ENCODE results near the gene METTL21C. TPM values are rescaled to one million over a fixed set of nuclear protein-coding genes. Genes with fewer than 3 reads are reported as not detected.

The METTL21C gene
- total and polyA plus RNA-seq, 3 donors from 2014 or later: 0.25 to 1.8 TPM; not detected in 1

- H3K36me3 ChIP-seq (ENCODE audit: low read depth, missing control alignments): no peaks in the 10 kb centered on the region
Measured at GRCh38 chr13:102642029-102642428, 52.8 kb downstream of the METTL21C start.

GRCh38 chr13:102638741-102639140 is 56.1 kb downstream of the METTL21C start:
- no peaks in the 10 kb centered on the region for H3K36me3 ChIP-seq (ENCODE audit: low read depth, missing control alignments)
- H3K4me1 ChIP-seq: no peaks in the 10 kb centered on the region
- H3K27me3 ChIP-seq: no peaks in the 10 kb centered on the region
- no peak overlapping the region for H3K27ac ChIP-seq
- intact Hi-C loops (cut with DNase I; ENCODE audit: low total_unique reads): no loop called here
- no peaks in the 10 kb centered on the region for H3K9me3 ChIP-seq
- 70 to 83% methylated on average over 3 of the region's 3 CpGs for WGBS, 2 donors
- TF ChIP-seq POLR2A (IDR thresholded peaks at IDR 0.05) (no peak), CTCF (IDR thresholded peaks at IDR 0.05) (no peak)
- no peak overlapping the region for H3K4me3 ChIP-seq
- DNase-seq: no peak

More at GRCh38 chr13:102642029-102642428, 52.8 kb downstream of the METTL21C start:
- 76 to 94% methylated on average over 4 of the region's 4 CpGs for WGBS, 2 donors
- no peak overlapping the region for H3K27ac ChIP-seq
- H3K4me3 ChIP-seq: no peak overlapping the region
- H3K4me1 ChIP-seq: no peaks in the 10 kb centered on the region
- no peaks in the 10 kb centered on the region for H3K9me3 ChIP-seq
- no peak for DNase-seq
- no peaks in the 10 kb centered on the region for H3K27me3 ChIP-seq
- intact Hi-C loops (cut with DNase I; ENCODE audit: low total_unique reads): no loop called here
- TF ChIP-seq CTCF (IDR thresholded peaks at IDR 0.05): no peak
- no peak for TF ChIP-seq POLR2A (IDR thresholded peaks at IDR 0.05)

Other genes starting within 250 kb of the METTL21C start
- 100 to 1,000 TPM in 1 of 2 donors, 10 to 100 TPM in 1; 86.2 to 112 TPM for gene TPP2, start 98.1 kb downstream of the METTL21C start, total RNA-seq
- 171 TPM for gene TPP2, start 98.1 kb downstream of the METTL21C start, polyA plus RNA-seq (ENCODE audit: insufficient read depth, low read depth, low replicate concordance)
- gene TEX30, start 78.7 kb upstream of the METTL21C start, total RNA-seq: 100 to 1,000 TPM in 1 of 2 donors, 10 to 100 TPM in 1; 80.1 to 123 TPM
- 241 TPM for gene TEX30, start 78.7 kb upstream of the METTL21C start, polyA plus RNA-seq (ENCODE audit: insufficient read depth, low read depth, low replicate concordance)
- gene POGLUT2, start 103.9 kb upstream of the METTL21C start, total RNA-seq: 1 to 10 TPM; 2.5 to 4.1 TPM
- 3.9 TPM for gene POGLUT2, start 103.9 kb upstream of the METTL21C start, polyA plus RNA-seq (ENCODE audit: insufficient read depth, low read depth, low replicate concordance)
- gene BIVM, start 104.1 kb upstream of the METTL21C start, total RNA-seq: 1 to 10 TPM; 8.4 to 9.1 TPM
- gene BIVM, start 104.1 kb upstream of the METTL21C start, polyA plus RNA-seq (ENCODE audit: insufficient read depth, low read depth, low replicate concordance): 4.7 TPM
- 10 to 100 TPM; 49.9 to 54.9 TPM for gene ERCC5, start 151.0 kb upstream of the METTL21C start, total RNA-seq
- 43.9 TPM for gene ERCC5, start 151.0 kb upstream of the METTL21C start, polyA plus RNA-seq (ENCODE audit: insufficient read depth, low read depth, low replicate concordance)